ENCODE measurements around the gene TEX36.

DNA sequence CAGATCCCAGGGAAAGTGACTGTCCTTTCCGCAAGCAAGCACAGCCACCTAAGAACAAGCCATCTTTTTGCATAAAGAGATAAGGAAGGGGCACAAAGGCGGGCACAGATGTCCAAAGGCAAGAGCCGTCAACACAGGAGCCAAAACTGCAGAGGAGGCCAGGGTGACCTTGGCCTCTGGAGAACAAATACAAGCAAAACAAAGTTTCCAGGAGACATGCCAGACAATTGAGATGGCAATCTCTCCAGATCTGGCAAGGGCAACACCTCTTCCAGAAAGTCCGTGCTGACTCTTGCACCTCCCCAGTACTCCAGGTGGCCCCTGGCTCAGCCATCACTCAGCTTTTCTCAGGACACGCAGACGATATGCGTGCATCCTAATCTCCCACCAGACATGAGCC, 58.2 kb downstream of the TEX36 start:
- TF ChIP-seq CTCF (IDR thresholded peaks at IDR 0.05) (no peak), POLR2AphosphoS5 (IDR thresholded peaks at IDR 0.05; ENCODE audit: low read depth, low read length) (no peak), SIN3A (IDR thresholded peaks at IDR 0.05; ENCODE audit: borderline replicate concordance, insufficient read depth, low read depth, low read length) (no peak), REST (IDR thresholded peaks at IDR 0.05; ENCODE audit: insufficient read depth in 1 of 2, low read depth in 2 of 2, low read length in 1 of 2) (no peak), TCF7L2 (IDR thresholded peaks at IDR 0.05; ENCODE audit: low read depth, low read length) (no peak)
